GM12864 (cell line): Measurements from ENCODE around the gene RMRP.
A peak's percentile ranks its signal among the peaks of the same experiment; 100 is the strongest.
"Not testable (repeated sequence)": the region's sequence is repeated elsewhere in the genome, so short reads cannot be mapped to it uniquely, and the experiment has no call there.

ENCODE experiments used
- DNase-seq: peaks from one replicate; pipeline ENCODE4 v3.0.0-alpha.2; 2011; ENCODE audit warnings: low read depth
- H3K4me3 ChIP-seq: 2 replicates; pipeline ENCODE4 v1.5.1; 2011; ENCODE audit warnings: mild to moderate bottlenecking, low read depth, low read length, control low read depth
- TF ChIP-seq, protein P1 (sequence below): IDR thresholded peaks from 2 replicates; pipeline ENCODE4 v1.5.1; 2011; ENCODE audit warnings: low read depth, mild to moderate bottlenecking, moderate library complexity, low read length, control low read depth, inconsistent platforms; ENCODE audit errors: missing control alignments

Gene RMRP

DNA sequence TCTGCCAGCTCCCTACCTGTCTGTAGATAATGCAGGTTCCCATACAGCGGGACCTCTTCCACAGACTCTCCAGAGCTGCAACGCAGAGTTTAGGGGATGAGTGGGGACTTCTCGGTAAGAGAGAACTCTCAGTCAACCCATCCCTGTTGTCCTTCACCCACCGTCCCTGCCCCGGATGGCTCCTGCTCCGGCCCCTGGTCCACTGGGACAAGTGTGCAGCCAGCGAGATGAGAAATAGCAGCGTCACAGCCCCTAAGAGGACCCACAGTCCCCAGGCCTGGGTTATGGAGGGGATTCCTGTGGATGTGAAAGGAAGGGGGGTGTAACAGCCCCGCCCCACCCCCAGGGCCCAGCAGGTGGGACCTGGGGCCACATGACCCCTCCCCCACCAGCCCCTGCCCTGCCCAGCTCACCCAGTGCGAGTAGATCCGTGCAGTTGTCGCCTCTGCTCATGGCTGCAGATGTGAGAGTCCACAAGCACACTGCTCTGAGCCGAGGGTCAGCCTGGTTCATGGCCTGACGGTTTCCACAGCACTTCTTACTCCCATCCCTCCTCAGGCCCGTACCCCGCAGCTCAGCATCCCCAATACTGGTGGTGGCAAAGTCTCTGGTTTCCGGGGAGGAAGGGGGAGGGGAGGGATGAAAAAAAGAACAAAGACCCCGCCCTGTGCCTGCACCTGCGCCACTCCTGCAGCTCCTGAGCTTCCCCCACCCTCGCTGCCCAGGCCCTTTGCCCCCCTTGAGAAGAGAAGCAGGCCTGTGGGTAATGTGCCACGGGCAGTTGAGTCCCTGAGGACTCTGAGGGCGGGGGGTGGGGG is 7.3 kb downstream of the RMRP start, which contains the start of gene SIT1:
Gene SIT1 (minus strand): TSS at position 591 of the 818 bp plus-strand sequence. CDS start 78 bp downstream, at position 513.
- peak within 1 kb of the TSS; percentile 67 for H3K4me3 ChIP-seq
- TF ChIP-seq, protein P1, sequence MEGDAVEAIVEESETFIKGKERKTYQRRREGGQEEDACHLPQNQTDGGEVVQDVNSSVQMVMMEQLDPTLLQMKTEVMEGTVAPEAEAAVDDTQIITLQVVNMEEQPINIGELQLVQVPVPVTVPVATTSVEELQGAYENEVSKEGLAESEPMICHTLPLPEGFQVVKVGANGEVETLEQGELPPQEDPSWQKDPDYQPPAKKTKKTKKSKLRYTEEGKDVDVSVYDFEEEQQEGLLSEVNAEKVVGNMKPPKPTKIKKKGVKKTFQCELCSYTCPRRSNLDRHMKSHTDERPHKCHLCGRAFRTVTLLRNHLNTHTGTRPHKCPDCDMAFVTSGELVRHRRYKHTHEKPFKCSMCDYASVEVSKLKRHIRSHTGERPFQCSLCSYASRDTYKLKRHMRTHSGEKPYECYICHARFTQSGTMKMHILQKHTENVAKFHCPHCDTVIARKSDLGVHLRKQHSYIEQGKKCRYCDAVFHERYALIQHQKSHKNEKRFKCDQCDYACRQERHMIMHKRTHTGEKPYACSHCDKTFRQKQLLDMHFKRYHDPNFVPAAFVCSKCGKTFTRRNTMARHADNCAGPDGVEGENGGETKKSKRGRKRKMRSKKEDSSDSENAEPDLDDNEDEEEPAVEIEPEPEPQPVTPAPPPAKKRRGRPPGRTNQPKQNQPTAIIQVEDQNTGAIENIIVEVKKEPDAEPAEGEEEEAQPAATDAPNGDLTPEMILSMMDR = no peak
- DNase-seq = no peak

DNA sequence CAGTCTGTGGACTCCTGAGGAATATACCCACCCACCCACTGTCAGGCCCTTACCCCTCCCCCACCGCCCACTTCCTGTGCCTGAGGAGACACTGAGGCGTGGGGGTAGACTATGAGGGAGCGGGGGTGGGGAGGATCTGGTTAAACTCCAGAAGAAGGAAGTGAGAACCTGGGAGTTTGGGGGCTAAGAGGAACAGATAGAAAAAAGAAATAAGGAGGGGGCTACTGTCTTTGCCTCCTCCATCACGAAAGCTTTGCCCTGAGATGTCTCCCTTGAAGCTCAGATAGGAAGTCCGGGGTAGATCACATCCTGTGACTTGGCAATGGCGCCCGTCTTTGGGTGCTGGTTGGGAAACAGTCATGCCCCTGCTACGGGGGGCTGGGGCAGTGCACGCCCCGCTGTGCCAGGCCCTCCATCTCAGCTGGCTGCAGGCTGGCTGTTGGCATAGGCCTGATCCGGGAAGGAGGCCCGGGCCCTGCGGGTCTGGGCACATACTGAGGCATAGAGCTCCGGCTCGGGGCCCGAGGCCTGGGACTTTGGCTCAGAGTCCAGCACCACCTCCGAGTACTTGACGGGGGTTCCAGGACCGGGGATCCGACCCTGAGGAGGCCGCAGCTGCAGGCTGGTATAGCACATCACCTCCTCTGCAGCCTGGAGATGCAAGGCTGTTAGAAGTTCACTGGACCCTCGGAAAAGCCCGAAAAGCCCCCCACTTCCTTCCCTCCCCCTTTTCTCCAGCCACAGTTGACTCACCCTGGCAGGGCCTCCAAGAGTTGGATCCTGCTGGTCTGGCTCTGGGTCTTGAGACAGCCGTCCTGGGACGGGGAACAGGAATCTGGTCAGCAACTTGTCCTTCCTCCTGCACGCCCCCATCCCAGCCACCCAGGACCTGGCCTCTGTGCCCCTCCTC is 8.1 kb downstream of the RMRP start:
- DNase-seq = no peak
- TF ChIP-seq, protein P1 = no peak
- peak overlapping the region; percentile 67 for H3K4me3 ChIP-seq

DNA sequence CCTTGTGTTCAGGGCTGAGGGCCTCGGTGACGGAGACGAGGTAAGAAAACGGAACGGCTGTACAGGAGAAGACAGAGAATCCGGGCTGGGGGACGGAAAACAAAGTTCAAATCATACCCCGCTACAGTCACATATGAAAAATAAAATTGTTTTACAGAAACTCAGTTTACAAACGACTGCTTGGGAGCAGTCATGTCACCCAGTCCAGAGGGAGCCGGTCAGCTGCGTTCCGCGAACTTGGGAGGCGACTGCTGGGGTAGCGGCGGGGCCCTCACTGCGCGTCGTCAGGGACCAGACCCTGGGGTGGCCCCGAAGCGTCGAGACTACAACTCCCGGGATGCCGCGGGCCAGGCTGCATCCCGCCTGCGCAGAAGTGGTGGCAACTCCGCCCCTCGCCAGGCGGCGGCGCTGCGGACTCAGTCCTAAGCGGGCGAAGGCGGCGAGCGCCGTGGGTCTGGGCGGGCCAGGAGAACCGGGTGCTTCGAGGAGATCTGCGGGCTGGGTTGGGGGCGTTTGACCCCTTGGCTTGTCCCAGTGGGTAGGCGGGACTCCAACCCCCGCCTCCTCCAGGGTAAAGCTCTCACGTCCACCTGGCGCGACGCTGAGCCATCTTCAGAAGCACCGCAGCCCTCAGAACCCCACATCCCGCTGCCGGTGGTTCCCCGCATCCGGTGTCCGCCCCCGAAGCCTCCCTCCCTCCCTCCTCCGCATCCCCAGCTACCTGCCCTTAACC is 11.1 kb downstream of the RMRP start:
- DNase-seq = no peak
- peak overlapping the region; percentile 80 for H3K4me3 ChIP-seq
- TF ChIP-seq, protein P1 = peak; percentile 91

DNA sequence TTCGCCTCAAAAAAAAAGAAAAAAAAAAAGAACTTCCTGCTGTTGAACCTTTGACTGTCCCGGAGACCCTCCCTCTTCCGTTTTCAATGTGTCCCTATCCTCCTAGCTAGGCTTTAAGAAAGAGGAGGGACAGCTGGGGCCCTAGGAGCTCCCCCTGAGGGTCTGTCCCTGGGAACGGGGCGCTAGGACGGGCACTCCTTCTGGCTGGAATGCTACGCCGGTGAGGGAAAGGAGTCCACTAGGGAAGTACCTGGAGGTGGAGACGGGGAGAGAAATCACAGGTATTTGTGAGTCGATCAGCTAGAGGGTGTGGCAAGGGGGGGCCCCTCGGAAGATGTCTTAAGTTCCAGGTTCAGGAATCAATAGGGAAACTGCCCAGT is 11.7 kb downstream of the RMRP start:
- H3K4me3 ChIP-seq = peak overlapping the region; percentile 80
- DNase-seq = no peak
- TF ChIP-seq, protein P1 = no peak

DNA sequence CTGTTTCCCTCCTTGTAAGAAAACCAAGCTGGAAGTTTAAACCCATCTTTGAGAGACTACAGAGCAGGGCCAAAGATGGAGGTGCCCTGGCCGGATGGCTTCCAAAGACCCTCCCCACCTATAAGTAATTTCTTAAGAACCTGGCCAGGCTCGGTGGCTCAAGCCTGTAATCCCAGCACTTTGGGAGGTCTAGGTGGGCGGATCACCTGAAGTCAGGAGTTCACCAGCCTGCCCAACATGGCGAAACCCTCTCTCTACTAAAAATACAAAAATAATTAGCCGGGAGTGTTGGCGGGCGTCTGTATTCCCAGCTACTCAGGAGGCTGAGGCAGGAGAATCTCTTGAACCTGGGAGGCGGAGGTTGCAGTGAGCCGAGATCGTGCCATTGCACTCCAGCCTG is 12.1 kb downstream of the RMRP start:
- H3K4me3 ChIP-seq = peak overlapping the region; percentile 80
- DNase-seq = not testable (repeated sequence)

DNA sequence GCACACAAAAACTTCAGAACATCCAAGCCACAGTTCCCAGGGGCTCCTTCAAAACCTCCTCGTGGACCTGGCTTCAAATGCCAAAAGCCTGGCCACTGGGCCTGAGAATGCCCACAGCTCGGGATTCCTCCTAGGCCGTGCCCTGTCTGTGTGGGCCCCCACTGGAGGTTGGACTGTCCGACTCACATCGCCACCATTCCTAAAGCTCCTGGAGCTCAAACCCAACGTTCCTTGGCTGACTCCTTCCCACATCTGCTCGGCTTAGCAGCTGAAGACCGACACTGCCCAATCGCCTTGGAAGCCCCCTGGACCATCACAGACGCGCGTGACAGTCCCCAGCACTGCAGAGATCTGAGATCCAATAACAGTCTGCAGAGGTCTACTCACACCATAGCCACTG is 14.8 kb downstream of the RMRP start:
- DNase-seq = no peak
- TF ChIP-seq, protein P1 = no peak
- H3K4me3 ChIP-seq = no peak overlapping the region

DNA sequence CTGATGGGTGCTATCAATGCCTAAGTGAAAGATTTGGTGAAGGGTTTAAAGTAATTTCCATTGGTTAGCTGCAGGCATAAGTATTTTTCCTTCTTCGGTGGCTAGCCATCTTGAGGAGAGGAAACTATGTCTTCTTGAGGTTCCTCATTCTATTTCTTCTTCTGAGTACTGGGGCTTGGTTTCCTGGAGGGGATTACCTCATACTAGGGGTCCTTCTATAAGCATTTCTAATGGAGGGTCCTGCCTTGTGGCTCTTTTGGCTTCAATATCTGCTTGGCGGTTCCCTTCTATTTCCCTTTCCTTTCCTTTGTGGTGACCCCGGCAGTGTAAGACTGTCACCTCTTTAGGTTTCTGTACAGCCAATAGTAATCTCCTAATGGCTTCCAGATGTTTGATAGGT is 16.3 kb downstream of the RMRP start:
- not testable (repeated sequence) for H3K4me3 ChIP-seq, DNase-seq

DNA sequence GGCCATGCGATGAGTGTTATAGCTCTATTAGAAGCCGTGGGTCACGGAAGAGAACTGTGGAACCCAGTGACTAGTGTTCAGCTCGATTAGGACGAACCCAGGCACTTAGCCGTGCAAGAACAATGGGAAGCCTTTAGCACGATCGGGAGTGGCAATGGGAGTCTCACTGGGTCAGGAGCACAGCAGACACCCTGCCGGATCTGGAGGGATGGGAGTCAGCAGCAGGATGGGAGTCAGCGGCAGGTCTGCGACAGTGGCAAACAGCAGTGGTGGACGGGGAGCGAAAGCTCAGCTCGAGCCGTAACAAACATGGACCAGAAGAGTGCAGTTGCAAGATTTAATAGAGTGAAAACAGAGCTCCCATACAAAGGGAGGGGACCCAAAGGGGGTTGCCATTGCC is 17.4 kb downstream of the RMRP start:
- DNase-seq = not testable (repeated sequence)

More for the DNA sequence above, 17.4 kb downstream of the RMRP start:
- H3K4me3 ChIP-seq = not testable (repeated sequence)
